H1 (cell line): ENCODE measurements around the gene RERE. TPM values are rescaled to one million over a fixed set of nuclear protein-coding genes. Genes with fewer than 3 reads are reported as not detected.

Source experiments
- CTCF ChIA-PET: fragments of 300-600 bp; sonication (Branson Sonifier 250); formaldehyde crosslinking; loops from one replicate; lab custom pipeline; 2021; ENCODE audit not compliant: partially characterized antibody; lab: Charles Lee
- POLR2A ChIA-PET: fragments of 300-600 bp; sonication (Branson Sonifier 250); formaldehyde crosslinking; loops from one replicate; lab custom pipeline; 2021; ENCODE audit warnings: inconsistent platforms; ENCODE audit not compliant: partially characterized antibody; lab: Charles Lee
- DNase-seq, 2 experiments: peaks; one replicate each; pipeline versions ENCODE4 v3.0.0 to v3.0.0-alpha.2; 2010 to 2022; ENCODE audit warnings: low spot score in 2 of 2, low read depth in 1 of 2, mixed read lengths in 1 of 2
- FAIRE-seq: peaks from 2 replicates; lab custom pipeline; 2011; peaks lifted over from hg19 to GRCh38; lab: Jason Lieb, UNC
- H2AFZ ChIP-seq: 2 replicates; pipeline ENCODE4 v1.8.1; 2012; ENCODE audit warnings: low read length, inconsistent platforms
- H2AK5ac ChIP-seq: 2 replicates; pipeline ENCODE4 v1.6.1; 2013; ENCODE audit warnings: low read depth, low read length
- H2BK120ac ChIP-seq: replicated peaks from 2 replicates; pipeline ENCODE3; 2013; ENCODE audit warnings: low read depth, low read length, inconsistent platforms
- H2BK12ac ChIP-seq: 2 replicates; pipeline ENCODE4 v1.6.1; 2013; ENCODE audit warnings: low read depth, low read length
- H2BK15ac ChIP-seq: 2 replicates; pipeline ENCODE4 v1.6.1; 2013; ENCODE audit warnings: low read length
- H2BK20ac ChIP-seq: 2 replicates; pipeline ENCODE4 v1.6.1; 2013; ENCODE audit warnings: low read length
- H2BK5ac ChIP-seq: 2 replicates; pipeline ENCODE4 v1.6.1; 2013; ENCODE audit warnings: low read depth, low read length
- H3K14ac ChIP-seq: 2 replicates; pipeline ENCODE4 v1.6.1; 2013; ENCODE audit warnings: inconsistent platforms; ENCODE audit not compliant: insufficient read length
- H3K18ac ChIP-seq: 2 replicates; pipeline ENCODE4 v1.6.1; 2013; ENCODE audit warnings: low read length; ENCODE audit errors: extremely low read depth
- H3K23ac ChIP-seq: 2 replicates; pipeline ENCODE4 v1.6.1; 2013; ENCODE audit warnings: inconsistent platforms; ENCODE audit not compliant: insufficient read length
- H3K23me2 ChIP-seq: 2 replicates; pipeline ENCODE4 v1.6.1; 2013; ENCODE audit warnings: low read depth, low read length
- H3K27ac ChIP-seq: 2 replicates; pipeline ENCODE4 v1.6.1; 2011; ENCODE audit warnings: low read depth, low read length, inconsistent platforms
- H3K27me3 ChIP-seq, 4 experiments: replicated peaks in 1 of 4; 1 replicate in 1 of 4; 2 replicates in 3 of 4; pipeline versions ENCODE4 v1.6.1 to v1.8.1; 2011 to 2013; ENCODE audit warnings: low read length in 3 of 4, mild to moderate bottlenecking in 3 of 4, inconsistent platforms in 2 of 4, mixed read lengths in 2 of 4, moderate library complexity in 1 of 4; ENCODE audit not compliant: control insufficient read depth in 3 of 4, insufficient read depth in 3 of 4; ENCODE audit errors: extremely low read depth in 1 of 4
- H3K36me3 ChIP-seq, 4 experiments: 2 replicates each; pipeline versions ENCODE4 v1.6.1 to v1.8.1; 2011 to 2013; ENCODE audit warnings: mild to moderate bottlenecking in 4 of 4, low read length in 3 of 4, moderate library complexity in 2 of 4, control low read depth in 1 of 4, inconsistent platforms in 1 of 4; ENCODE audit not compliant: insufficient read depth in 4 of 4, control insufficient read depth in 2 of 4
- H3K4ac ChIP-seq: replicated peaks from 2 replicates; pipeline ENCODE3; 2013; ENCODE audit warnings: low read length, low read depth, mixed read lengths, inconsistent platforms; ENCODE audit not compliant: insufficient read length
- H3K4me1 ChIP-seq, 4 experiments: replicated peaks in 1 of 4; 1 replicate in 1 of 4; 2 replicates in 3 of 4; pipeline versions ENCODE4 v1.6.1 to v1.8.1; 2011 to 2013; ENCODE audit warnings: low read length in 3 of 4, inconsistent platforms in 2 of 4, mixed read lengths in 1 of 4; ENCODE audit not compliant: insufficient read depth in 4 of 4, control insufficient read depth in 3 of 4
- H3K4me2 ChIP-seq, 2 experiments: 2 replicates each; pipeline versions ENCODE4 v1.6.1 to v1.8.1; 2011 to 2013; ENCODE audit warnings: low read depth in 2 of 2, low read length in 2 of 2, control low read depth in 1 of 2, inconsistent platforms in 1 of 2, mild to moderate bottlenecking in 1 of 2; ENCODE audit not compliant: insufficient read depth in 1 of 2
- H3K4me3 ChIP-seq, 4 experiments: fragments of 200-600, 300-600 bp in 1 of 4; sonication (generic), shearing (Covaris generic), sonication (Bioruptor Twin) in 1 of 4; 2 replicates each; pipeline versions ENCODE4 v1.5.1 to v1.8.1; 2011 to 2016; ENCODE audit warnings: low read length in 4 of 4, low read depth in 3 of 4, control low read depth in 2 of 4, inconsistent platforms in 2 of 4, mild to moderate bottlenecking in 2 of 4, mixed read lengths in 1 of 4, moderate library complexity in 1 of 4; ENCODE audit not compliant: insufficient read depth in 2 of 4; ENCODE audit errors: extremely low read depth in 1 of 4
- H3K56ac ChIP-seq: replicated peaks from 2 replicates; pipeline ENCODE3; 2013; ENCODE audit warnings: low read depth, mild to moderate bottlenecking, mixed read lengths, low read length, inconsistent platforms; ENCODE audit not compliant: insufficient read length
- H3K79me1 ChIP-seq: 2 replicates; pipeline ENCODE4 v1.6.1; 2013; ENCODE audit warnings: low read depth, low read length, control low read depth
- H3K79me2 ChIP-seq, 2 experiments: 2 replicates each; pipeline versions ENCODE4 v1.6.1 to v1.8.1; 2012 to 2013; ENCODE audit warnings: low read length in 2 of 2, mild to moderate bottlenecking in 2 of 2, inconsistent platforms in 1 of 2; ENCODE audit not compliant: insufficient read depth in 2 of 2, control insufficient read depth in 1 of 2
- H3K9ac ChIP-seq, 4 experiments: replicated peaks in 1 of 4; 1 replicate in 1 of 4; 2 replicates in 3 of 4; pipeline versions ENCODE4 v1.6.1 to v1.8.1; 2011 to 2013; ENCODE audit warnings: low read depth in 3 of 4, low read length in 3 of 4, control low read depth in 2 of 4, mild to moderate bottlenecking in 2 of 4, moderate library complexity in 2 of 4, inconsistent platforms in 1 of 4; ENCODE audit errors: extremely low read depth in 1 of 4
- H3K9me3 ChIP-seq, 2 experiments: 2 replicates each; pipeline versions ENCODE4 v1.6.1 to v1.8.1; 2012 to 2013; ENCODE audit warnings: mild to moderate bottlenecking in 2 of 2, moderate library complexity in 2 of 2, control low read depth in 1 of 2, inconsistent platforms in 1 of 2, low read depth in 1 of 2, low read length in 1 of 2, mixed read lengths in 1 of 2; ENCODE audit not compliant: insufficient read depth in 2 of 2
- H4K20me1 ChIP-seq, 2 experiments: replicated peaks in 1 of 2; 2 replicates each; pipeline versions ENCODE3 to v1.8.1; 2011 to 2013; ENCODE audit warnings: inconsistent platforms in 2 of 2, low read length in 2 of 2, mild to moderate bottlenecking in 1 of 2; ENCODE audit not compliant: insufficient read depth in 2 of 2, control insufficient read depth in 1 of 2
- H4K5ac ChIP-seq: 2 replicates; pipeline ENCODE4 v1.6.1; 2013; ENCODE audit warnings: low read length, low read depth, mixed read lengths, inconsistent platforms; ENCODE audit not compliant: insufficient read length
- H4K8ac ChIP-seq: 2 replicates; pipeline ENCODE4 v1.8.0; 2013; ENCODE audit warnings: mild to moderate bottlenecking, moderate library complexity, low read length, inconsistent platforms; ENCODE audit not compliant: insufficient read depth; ENCODE audit errors: extremely low read depth
- H4K91ac ChIP-seq: replicated peaks from 2 replicates; pipeline ENCODE3; 2013; ENCODE audit warnings: low read length, mixed read lengths, inconsistent platforms; ENCODE audit not compliant: insufficient read length
- BCL11A ChIP-seq, 2 experiments: IDR thresholded peaks; one replicate each; pipeline ENCODE4 v1.6.1; 2011; ENCODE audit warnings: low read depth in 2 of 2, low read length in 2 of 2, mild to moderate bottlenecking in 2 of 2
- CBX8 ChIP-seq: fragments of 300-800, 300-1000 bp; sonication (generic); IDR thresholded peaks from 2 replicates; pipeline ENCODE4 v1.7.1; 2016; ENCODE audit warnings: low read depth, low read length, borderline replicate concordance
- CEBPB ChIP-seq: IDR thresholded peaks from 2 replicates; pipeline ENCODE4 v1.6.1; 2012; ENCODE audit warnings: low read depth, low read length
- CHD1 ChIP-seq: IDR thresholded peaks from 2 replicates; pipeline ENCODE4 v1.6.1; 2012; ENCODE audit warnings: low read depth, low read length, improper control_type of control experiment
- CREB1 ChIP-seq: IDR thresholded peaks from 2 replicates; pipeline ENCODE4 v1.6.1; 2012; ENCODE audit warnings: inconsistent platforms
- EP300 ChIP-seq, 2 experiments: IDR thresholded peaks; 1 replicate in 1 of 2; 2 replicates in 1 of 2; pipeline ENCODE4 v1.6.1; 2011 to 2012; ENCODE audit warnings: low read depth in 2 of 2, low read length in 2 of 2, mild to moderate bottlenecking in 2 of 2, borderline replicate concordance in 1 of 2, inconsistent platforms in 1 of 2, moderate library complexity in 1 of 2
- RNF2 ChIP-seq: fragments of 200-900, 300-1000 bp; sonication (generic); IDR thresholded peaks from 2 replicates; pipeline ENCODE4 v1.7.1; 2016; ENCODE audit warnings: borderline replicate concordance, low read depth, mild to moderate bottlenecking, antibody characterized with exemption, low read length; ENCODE audit not compliant: poor library complexity, severe bottlenecking; ENCODE audit errors: missing control alignments
- RXRA ChIP-seq: IDR thresholded peaks from 2 replicates; pipeline ENCODE4 v1.6.1; 2011; ENCODE audit warnings: low read depth, mild to moderate bottlenecking, low read length, moderate library complexity; ENCODE audit not compliant: insufficient read depth
- SP1 ChIP-seq: IDR thresholded peaks from 2 replicates; pipeline ENCODE4 v1.6.1; 2011; ENCODE audit warnings: low read depth, low read length
- TAF7 ChIP-seq: optimal IDR thresholded peaks from 2 replicates; pipeline ENCODE3; 2011; ENCODE audit warnings: low read depth, mild to moderate bottlenecking, inconsistent platforms, low read length, moderate library complexity, borderline replicate concordance
- TBP ChIP-seq: IDR thresholded peaks from 2 replicates; pipeline ENCODE4 v1.6.1; 2011; ENCODE audit warnings: low read depth, low read length, improper control_type of control experiment
- TEAD4 ChIP-seq: IDR thresholded peaks from 2 replicates; pipeline ENCODE4 v1.6.1; 2012; ENCODE audit warnings: low read depth, low read length, inconsistent platforms, mixed read lengths
- ZNF274 ChIP-seq: IDR thresholded peaks from 2 replicates; pipeline ENCODE4 v1.7.0; 2012; ENCODE audit warnings: low read length, borderline replicate concordance; ENCODE audit errors: extremely low read depth
- WGBS, 2 experiments: shearing (Covaris generic) in 1 of 2; methylation state at CpG; one replicate each; pipeline versions ENCODE4 v1.1.6 to v1.1.7; 2013 to 2015; ENCODE audit warnings: low lambda C conversion rate in 2 of 2, mixed read lengths in 2 of 2, inconsistent platforms in 1 of 2, low coverage in 1 of 2, missing lambda C conversion rate in 1 of 2; ENCODE audit not compliant: insufficient replicate concordance in 2 of 2, insufficient coverage in 1 of 2, insufficient read length in 1 of 2; ENCODE audit errors: extremely low coverage in 1 of 2, missing lambda C conversion rate in 1 of 2; 5-methylcytosine and 5-hydroxymethylcytosine counted together
- polyA plus RNA-seq, 7 experiments: library from polyadenylated mRNA; depleted of rRNA in 3 of 7; stranded (reverse) in 5 of 7; unstranded in 2 of 7; fragments of >200 nt in 5 of 7; fragments of 200-250 nt in 2 of 7; gene quantifications; 1 replicate in 5 of 7; 2 replicates in 1 of 7; 4 replicates in 1 of 7; pipeline versions ENCODE4 v1.2.1 to v1.2.3, GENCODE V29; 2011 to 2013; ENCODE audit warnings: missing spikeins in 2 of 7, mixed read lengths in 2 of 7
- total RNA-seq: library from RNA; stranded (reverse); fragmentation: NEBNext Ultra II Directional; extraction: Animal tissue kit (Norgen Biotek cat#: 25700); gene quantifications from 2 replicates; pipeline ENCODE4 v1.2.1, GENCODE V29; 2021

Gene RERE
- total and polyA plus RNA-seq, 2 of the 8 experiments (the other 6 are each of a cell fraction or from before 2014, with no cell fraction given) = 15.3 to 142 TPM

DNA sequence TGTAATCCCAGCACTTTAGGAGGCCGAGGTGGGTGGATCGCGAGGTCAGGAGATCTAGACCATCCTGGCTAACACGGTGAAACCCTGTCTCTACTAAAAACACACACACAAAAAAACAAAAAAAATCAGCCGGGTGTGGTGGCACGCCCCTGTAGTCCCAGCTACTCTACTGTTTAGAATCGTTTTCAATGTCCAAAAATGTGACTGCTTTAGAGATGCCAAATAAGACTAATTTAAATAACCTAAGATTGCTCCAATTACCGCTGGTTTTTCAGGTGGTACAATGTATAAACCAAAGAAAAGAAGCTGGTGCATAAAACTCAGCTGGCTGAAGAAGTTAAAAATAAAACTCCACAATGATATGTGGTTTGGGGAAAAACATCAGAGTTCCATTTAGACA is 132.0 kb downstream of the RERE start:
- no peak overlapping the region for H2AK5ac ChIP-seq
- no peak overlapping the region for H2BK12ac ChIP-seq
- TF ChIP-seq RNF2 (no peak), ZNF274 (no peak), TBP (no peak), CHD1 (no peak), TEAD4 (no peak), EP300 (IDR thresholded peaks at IDR 0.05; ENCODE audit: borderline replicate concordance in 1 of 2, low read depth in 2 of 2, low read length in 2 of 2) (no peak), CEBPB (no peak), BCL11A (IDR thresholded peaks at IDR 0.05; ENCODE audit: low read depth in 2 of 2, low read length in 2 of 2) (no peak), SP1 (no peak), CREB1 (no peak), CBX8 (no peak), TAF7 (no peak), RXRA (no peak)
- peaks cover 6% of the 10 kb centered on the region for H3K79me1 ChIP-seq
- H2BK5ac ChIP-seq = no peak overlapping the region
- H3K18ac ChIP-seq = no peak overlapping the region
- H2BK20ac ChIP-seq = no peak overlapping the region
- no peak overlapping the region for H4K5ac ChIP-seq
- CTCF ChIA-PET = interaction anchor here (0.6 to 3.1 kb wide), 7 partner anchors 13 to 288 kb away, joined by 3 to 10 read pairs (median 3); no protein-coding TSS in a partner anchor
- peaks cover 3 to 12% (median 8%) of the 10 kb centered on the region in 4 experiments; a peak in 4 of 7 replicates for H3K4me1 ChIP-seq
- DNase-seq (no peak), FAIRE-seq (no peak)
- WGBS, 2 experiments = 90% methylated on average over 8 of the region's 8 CpGs; no CpG with 5 or more reads in 1 of the 2 experiments
- H3K23me2 ChIP-seq = no peaks in the 10 kb centered on the region
- no peak overlapping the region for H3K4me2 ChIP-seq
- H3K4me3 ChIP-seq = no peak overlapping the region
- H3K14ac ChIP-seq = no peak overlapping the region
- no peaks in the 10 kb centered on the region for H3K9me3 ChIP-seq
- no peak overlapping the region for H3K4ac ChIP-seq
- no peak overlapping the region for H3K27ac ChIP-seq
- H4K20me1 ChIP-seq = peaks cover 20 to 32% of the 10 kb centered on the region in 2 experiments
- H3K23ac ChIP-seq = no peak overlapping the region
- H2BK15ac ChIP-seq = no peak overlapping the region
- no peak overlapping the region for H2BK120ac ChIP-seq
- no peak overlapping the region; the same call in 1 of the 2 replicates for H4K8ac ChIP-seq
- H2AFZ ChIP-seq = no peak overlapping the region
- H3K27me3 ChIP-seq = no peaks in the 10 kb centered on the region
- no peak overlapping the region for H4K91ac ChIP-seq
- peaks cover 37 to 100% of the 10 kb centered on the region in 2 experiments for H3K79me2 ChIP-seq
- no peaks in the 10 kb centered on the region; a peak in 1 of 8 replicates for H3K36me3 ChIP-seq
- POLR2A ChIA-PET = interaction anchor here (0.6 to 10.8 kb wide), 3 partner anchors 11 to 282 kb away, joined by 3 to 73 read pairs (median 8); no protein-coding TSS in a partner anchor
- H3K9ac ChIP-seq = no peak overlapping the region
- no peak overlapping the region for H3K56ac ChIP-seq
